Astrocyte of the cerebellum (primary cell): ENCODE data around the gene HELT.

Source experiments
- DNase-seq: peaks from one replicate; pipeline ENCODE4 v3.0.0-alpha.2; 2011; ENCODE audit warnings: low read depth
- H3K4me3 ChIP-seq: 2 replicates; pipeline ENCODE4 v1.5.1; 2011; ENCODE audit warnings: mild to moderate bottlenecking, low read depth, low read length, moderate library complexity
- in situ Hi-C: cut with HindIII; loops from 2 replicates; pipeline ENCODE4 v1.10.0; 2017; ENCODE audit warnings: low sequenced_read_pairs
- TF ChIP-seq, protein P1 (sequence below): IDR thresholded peaks from 2 replicates; pipeline ENCODE4 v1.5.1; 2012; ENCODE audit warnings: low read length, low read depth, moderate library complexity, mild to moderate bottlenecking; ENCODE audit errors: missing control alignments

HELT gene

DNA sequence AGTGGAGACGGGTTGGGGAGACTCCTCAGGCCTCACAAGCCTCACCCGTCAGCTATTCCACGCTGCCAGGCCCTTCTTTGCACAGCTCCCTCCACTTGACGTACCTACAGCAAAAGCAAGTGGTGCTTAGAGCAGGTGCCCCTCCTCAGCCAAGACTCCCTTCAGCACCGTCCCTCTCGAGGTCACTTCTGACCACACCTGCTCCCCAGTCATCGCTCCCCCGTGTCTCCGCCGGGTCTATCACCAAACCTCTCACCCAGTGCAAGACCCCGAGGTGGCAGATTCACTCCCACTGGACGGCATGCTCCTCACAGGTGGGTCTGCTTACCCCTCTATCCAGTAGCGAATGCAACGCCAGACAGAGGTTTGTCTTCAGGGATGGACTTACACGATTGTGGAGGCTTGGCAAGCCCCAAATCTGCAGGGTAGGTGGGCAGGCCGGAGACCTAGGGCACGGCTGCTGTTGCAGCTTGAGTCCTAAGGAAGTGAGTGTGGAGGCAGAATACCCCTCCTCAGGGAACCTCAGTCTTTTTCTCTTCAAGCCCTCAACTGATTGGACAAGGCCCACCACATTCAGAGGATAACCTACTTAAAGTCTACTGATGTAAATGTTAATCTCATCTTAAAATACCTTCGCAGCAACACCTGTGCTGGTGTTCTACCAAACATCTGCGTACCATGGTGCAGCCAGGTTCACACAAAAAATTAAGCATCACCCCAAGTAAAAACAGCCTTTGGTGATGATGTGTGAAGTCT lies 14.5 kb upstream of the HELT start:
- in situ Hi-C loops = no loop called here
- no peak for DNase-seq
- TF ChIP-seq, protein P1, sequence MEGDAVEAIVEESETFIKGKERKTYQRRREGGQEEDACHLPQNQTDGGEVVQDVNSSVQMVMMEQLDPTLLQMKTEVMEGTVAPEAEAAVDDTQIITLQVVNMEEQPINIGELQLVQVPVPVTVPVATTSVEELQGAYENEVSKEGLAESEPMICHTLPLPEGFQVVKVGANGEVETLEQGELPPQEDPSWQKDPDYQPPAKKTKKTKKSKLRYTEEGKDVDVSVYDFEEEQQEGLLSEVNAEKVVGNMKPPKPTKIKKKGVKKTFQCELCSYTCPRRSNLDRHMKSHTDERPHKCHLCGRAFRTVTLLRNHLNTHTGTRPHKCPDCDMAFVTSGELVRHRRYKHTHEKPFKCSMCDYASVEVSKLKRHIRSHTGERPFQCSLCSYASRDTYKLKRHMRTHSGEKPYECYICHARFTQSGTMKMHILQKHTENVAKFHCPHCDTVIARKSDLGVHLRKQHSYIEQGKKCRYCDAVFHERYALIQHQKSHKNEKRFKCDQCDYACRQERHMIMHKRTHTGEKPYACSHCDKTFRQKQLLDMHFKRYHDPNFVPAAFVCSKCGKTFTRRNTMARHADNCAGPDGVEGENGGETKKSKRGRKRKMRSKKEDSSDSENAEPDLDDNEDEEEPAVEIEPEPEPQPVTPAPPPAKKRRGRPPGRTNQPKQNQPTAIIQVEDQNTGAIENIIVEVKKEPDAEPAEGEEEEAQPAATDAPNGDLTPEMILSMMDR = no peak
- H3K4me3 ChIP-seq = no peak overlapping the region

DNA sequence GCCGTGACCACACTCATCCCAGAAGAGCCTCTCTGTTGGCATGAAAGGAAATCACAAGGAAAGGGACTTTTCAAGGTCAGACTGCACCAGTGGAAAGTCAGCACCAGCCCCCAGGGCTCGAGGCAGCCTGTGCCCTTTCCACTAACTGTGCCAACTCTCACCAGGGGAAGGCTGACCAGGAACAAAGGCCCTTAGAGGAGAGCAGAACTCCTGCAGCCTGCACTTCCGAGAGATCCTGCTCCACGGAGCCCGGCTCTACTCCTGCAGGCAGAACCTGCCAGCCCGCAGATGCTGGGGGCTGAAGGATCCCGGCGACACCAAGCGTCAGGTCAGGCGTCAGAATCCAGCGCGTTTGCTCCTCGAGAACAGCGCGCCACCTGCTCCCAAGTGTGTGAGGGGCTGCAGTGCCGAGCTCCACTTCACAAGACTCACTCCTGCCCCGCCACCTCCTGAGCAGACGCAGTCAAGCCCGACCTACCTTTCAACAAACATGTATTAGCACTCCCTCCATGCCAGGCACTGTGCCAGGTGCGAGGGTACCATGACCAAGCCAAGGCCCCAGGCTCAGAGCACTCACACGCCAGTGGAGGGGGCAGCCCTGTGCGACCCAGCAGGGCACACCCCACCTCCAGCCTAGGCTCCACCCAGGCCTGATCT lies 13.6 kb upstream of the HELT start:
- DNase-seq = no peak
- H3K4me3 ChIP-seq = peak overlapping the region; percentile 32
- TF ChIP-seq, protein P1 = no peak
- in situ Hi-C loops = no loop called here

DNA sequence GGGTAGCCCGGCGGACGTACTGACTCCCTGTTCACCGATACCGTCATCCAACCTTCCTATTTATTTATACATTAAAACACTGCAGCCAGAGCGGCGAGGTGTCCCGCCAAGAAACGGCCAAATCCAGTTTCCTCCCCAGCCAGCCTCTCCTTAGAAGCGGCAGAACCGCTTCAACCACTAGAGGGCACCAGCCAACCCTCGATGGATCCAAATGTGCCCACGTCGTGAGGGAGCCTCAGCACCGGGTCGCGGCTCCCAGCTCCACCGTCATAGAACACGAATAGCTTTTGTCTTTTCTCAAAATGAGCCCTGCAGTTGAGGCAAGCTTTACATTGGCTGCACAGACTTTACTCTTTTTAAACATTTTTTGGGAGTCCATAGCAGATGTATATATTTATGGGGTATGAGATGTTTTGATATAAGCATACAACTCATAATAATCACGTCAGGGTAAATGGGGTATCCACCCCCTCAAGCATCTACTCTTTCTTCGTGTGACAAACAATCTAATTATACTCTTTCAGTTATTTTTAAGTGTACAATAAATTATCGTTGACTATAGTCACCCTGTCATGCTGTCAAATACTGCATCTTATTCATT lies 13.0 kb upstream of the HELT start:
- in situ Hi-C loops = no loop called here
- H3K4me3 ChIP-seq = peak overlapping the region; percentile 32

DNA sequence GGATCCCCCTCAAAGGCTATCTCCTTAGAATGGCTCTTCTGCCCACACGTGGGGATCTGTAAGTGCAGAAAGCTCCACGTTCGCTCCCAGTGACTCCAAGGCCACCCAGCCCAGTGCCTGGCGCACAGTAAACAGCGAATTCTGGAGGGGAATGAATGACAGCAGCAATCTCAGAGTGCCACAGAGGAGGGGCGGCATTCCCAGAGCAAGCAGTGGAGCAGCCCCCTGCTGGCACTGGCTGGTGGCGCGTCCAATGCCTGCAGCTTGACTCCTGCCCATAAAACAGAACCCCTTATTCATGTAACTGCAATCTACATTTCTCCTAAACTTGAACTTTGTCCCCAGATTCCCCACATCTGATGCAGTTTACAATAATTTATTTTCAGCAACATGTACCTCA lies 6.9 kb upstream of the HELT start:
- no peak overlapping the region for H3K4me3 ChIP-seq
- TF ChIP-seq, protein P1 = peak; percentile 54
- in situ Hi-C loops = no loop called here
- no peak for DNase-seq

More for the DNA sequence above, 13.0 kb upstream of the HELT start:
- TF ChIP-seq, protein P1 = peak; percentile 95
- DNase-seq = peak; percentile 45

DNA sequence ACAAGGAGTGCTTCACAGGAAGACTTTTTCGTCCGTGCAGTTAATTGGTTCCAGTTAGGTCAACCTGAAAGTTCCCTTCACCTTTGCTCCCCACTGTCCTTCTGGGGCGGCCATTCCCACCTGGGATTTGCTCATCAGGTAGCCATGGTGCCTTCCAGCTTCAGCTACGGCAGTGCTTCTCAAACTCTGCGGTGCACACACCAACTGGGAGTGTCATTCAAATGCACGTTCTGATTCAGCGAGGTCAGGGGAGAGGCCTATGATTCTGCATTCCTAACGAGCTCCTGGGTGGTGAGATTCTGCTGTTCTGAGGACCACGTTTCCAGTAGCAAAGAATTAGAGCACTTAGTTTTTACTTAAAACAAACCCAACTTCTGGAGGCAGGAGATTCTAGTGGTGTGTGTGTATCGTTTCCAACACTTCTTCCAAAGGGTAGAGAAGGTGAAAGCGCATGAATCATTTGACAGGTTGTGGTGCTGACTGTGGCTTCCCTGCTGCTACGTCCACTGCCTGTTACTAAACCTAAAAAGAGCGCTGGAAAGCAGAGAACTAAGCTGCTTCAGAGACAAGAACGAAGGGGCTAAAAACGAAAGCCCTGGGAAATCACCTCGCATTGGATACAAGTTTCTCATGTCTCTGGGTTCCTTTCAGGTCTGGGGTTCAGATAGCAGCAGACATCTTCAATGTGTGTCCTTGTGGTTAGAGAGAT lies 4.7 kb upstream of the HELT start:
- DNase-seq = no peak
- H3K4me3 ChIP-seq = no peak overlapping the region
- in situ Hi-C loops = no loop called here
- TF ChIP-seq, protein P1 = no peak

DNA sequence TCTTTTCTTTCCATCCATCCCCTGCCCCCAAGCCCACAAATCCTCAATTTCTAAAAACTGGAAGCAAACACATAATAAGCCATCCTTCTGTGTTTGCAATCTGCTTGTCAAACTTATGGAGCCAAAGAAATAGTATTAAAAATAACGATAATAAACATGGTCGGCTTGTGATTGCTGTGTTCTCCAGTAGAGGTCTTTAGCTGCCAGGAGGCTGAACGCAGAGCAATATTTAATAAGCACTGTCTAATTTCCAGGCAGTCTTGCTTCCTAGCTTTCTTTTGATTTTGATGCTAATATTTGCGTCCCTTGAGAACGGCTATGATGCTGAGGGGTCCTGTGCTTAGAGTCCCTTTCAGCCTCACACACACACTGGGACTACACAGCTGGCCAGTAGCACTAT lies 3.2 kb upstream of the HELT start:
- in situ Hi-C loops = no loop called here
- no peak overlapping the region for H3K4me3 ChIP-seq
- DNase-seq = no peak
- TF ChIP-seq, protein P1 = no peak
